Breast epithelium (tissue), 4 donors: Measurements from ENCODE around the gene ZBTB5. TPM values are rescaled to one million over a fixed set of nuclear protein-coding genes. Genes with fewer than 3 reads are reported as not detected.
"Not testable (repeated sequence)": the region's sequence is repeated elsewhere in the genome, so short reads cannot be mapped to it uniquely, and the experiment has no call there.

Experiments
- DNase-seq, 2 donors: peaks; one replicate each; pipeline ENCODE4 v3.0.0-alpha.2; 2019; ENCODE audit warnings: low spot score in 2 of 2
- H3K27ac ChIP-seq, 2 donors: fragments of 200-600 bp; sonication (generic) in 1 of 2; one replicate each; pipeline ENCODE4 v1.5.1; 2016 to 2019; ENCODE audit warnings: mild to moderate bottlenecking in 1 of 2
- H3K27me3 ChIP-seq, 2 donors: fragments of 200-600 bp; sonication (generic) in 1 of 2; one replicate each; pipeline versions ENCODE4 v1.5.1 to v1.6.0; 2017 to 2019; ENCODE audit warnings: control low read depth in 1 of 2, mild to moderate bottlenecking in 1 of 2
- H3K36me3 ChIP-seq: fragments of 200-600 bp; one replicate; pipeline ENCODE4 v1.5.1; 2019
- H3K4me1 ChIP-seq, 2 donors: fragments of 200-600 bp; sonication (generic); one replicate each; pipeline ENCODE4 v1.5.1; 2016 to 2019; ENCODE audit warnings: control low read depth in 1 of 2
- H3K4me3 ChIP-seq, 3 donors: fragments of 200-600 bp; sonication (generic); 1 replicate in 2 of 3; 2 replicates in 1 of 3; pipeline ENCODE4 v1.5.1; 2016 to 2019; ENCODE audit warnings: mild to moderate bottlenecking in 3 of 3, moderate library complexity in 2 of 3
- H3K9me3 ChIP-seq, 2 donors: fragments of 200-600 bp; sonication (generic) in 1 of 2; one replicate each; pipeline ENCODE4 v1.5.1; 2016 to 2019; ENCODE audit warnings: control low read depth in 1 of 2
- POLR2A ChIP-seq: fragments of 450-650 bp; IDR thresholded peaks from one replicate; pipeline ENCODE4 v1.6.1; 2016; ENCODE audit warnings: antibody characterized with exemption, mild to moderate bottlenecking, moderate library complexity
- POLR2AphosphoS5 ChIP-seq, 3 donors: sonication (generic); formaldehyde crosslinking; IDR thresholded peaks; one replicate each; pipeline ENCODE4 v1.6.1; 2017; ENCODE audit warnings: antibody characterized with exemption in 3 of 3
- intact Hi-C: fragments of 100-400 bp; cut with DNase I; formaldehyde crosslinking; loops from one replicate; pipeline ENCODE4 v1.15.1; 2023; ENCODE audit warnings: low total_unique reads
- total RNA-seq, 3 donors: library from RNA; depleted of rRNA; stranded (reverse); fragments of >200 nt; gene quantifications; one replicate each; pipeline ENCODE4 v1.1.0, GENCODE V29; 2016
- TF ChIP-seq, protein P1 (sequence below), 3 donors: fragments of 450-650 bp; IDR thresholded peaks; one replicate each; pipeline ENCODE4 v1.5.1; 2016 to 2017; ENCODE audit warnings: antibody characterized with exemption in 3 of 3, mild to moderate bottlenecking in 3 of 3, moderate library complexity in 3 of 3

Gene ZBTB5
- total RNA-seq, 3 donors from 2014 or later: 10.6 to 21.5 (median 14.7) TPM

DNA sequence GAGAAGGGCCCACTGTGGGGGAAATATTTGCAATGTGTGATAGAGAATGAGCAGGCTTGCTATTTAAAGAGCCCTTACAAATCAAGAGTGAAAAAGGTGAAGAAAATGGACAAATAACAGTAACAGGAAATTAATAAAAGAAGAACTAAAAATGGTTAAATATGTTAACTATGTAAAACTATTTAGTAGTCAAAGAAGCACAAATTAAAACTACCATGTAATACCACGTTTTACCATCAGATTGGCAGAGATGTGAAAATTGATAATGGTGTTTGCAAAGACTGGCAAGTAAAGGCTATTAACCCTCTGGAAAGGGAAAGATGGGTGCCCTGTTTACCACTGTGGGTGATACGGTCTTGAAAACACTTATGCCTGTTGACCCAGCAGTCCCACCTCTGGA is 65.9 kb downstream of the ZBTB5 start:
- no peaks in the 10 kb centered on the region for H3K27me3 ChIP-seq
- H3K36me3 ChIP-seq: no peaks in the 10 kb centered on the region
- no peak overlapping the region for H3K27ac ChIP-seq
- H3K4me3 ChIP-seq: no peak overlapping the region
- no peak for DNase-seq
- H3K9me3 ChIP-seq: no peaks in the 10 kb centered on the region
- intact Hi-C loops: no loop called here
- no peaks in the 10 kb centered on the region for H3K4me1 ChIP-seq
- TF ChIP-seq POLR2AphosphoS5 (IDR thresholded peaks at IDR 0.05) (no peak), POLR2A (no peak)
- TF ChIP-seq, protein P1, sequence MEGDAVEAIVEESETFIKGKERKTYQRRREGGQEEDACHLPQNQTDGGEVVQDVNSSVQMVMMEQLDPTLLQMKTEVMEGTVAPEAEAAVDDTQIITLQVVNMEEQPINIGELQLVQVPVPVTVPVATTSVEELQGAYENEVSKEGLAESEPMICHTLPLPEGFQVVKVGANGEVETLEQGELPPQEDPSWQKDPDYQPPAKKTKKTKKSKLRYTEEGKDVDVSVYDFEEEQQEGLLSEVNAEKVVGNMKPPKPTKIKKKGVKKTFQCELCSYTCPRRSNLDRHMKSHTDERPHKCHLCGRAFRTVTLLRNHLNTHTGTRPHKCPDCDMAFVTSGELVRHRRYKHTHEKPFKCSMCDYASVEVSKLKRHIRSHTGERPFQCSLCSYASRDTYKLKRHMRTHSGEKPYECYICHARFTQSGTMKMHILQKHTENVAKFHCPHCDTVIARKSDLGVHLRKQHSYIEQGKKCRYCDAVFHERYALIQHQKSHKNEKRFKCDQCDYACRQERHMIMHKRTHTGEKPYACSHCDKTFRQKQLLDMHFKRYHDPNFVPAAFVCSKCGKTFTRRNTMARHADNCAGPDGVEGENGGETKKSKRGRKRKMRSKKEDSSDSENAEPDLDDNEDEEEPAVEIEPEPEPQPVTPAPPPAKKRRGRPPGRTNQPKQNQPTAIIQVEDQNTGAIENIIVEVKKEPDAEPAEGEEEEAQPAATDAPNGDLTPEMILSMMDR (IDR thresholded peaks at IDR 0.05): no peak

GRCh38 chr9:37398464-37399025 is 66.7 kb downstream of the ZBTB5 start:
- no peaks in the 10 kb centered on the region for H3K36me3 ChIP-seq
- H3K9me3 ChIP-seq: no peaks in the 10 kb centered on the region
- intact Hi-C loops: no loop called here
- TF ChIP-seq, protein P1 (IDR thresholded peaks at IDR 0.05): no peak
- TF ChIP-seq POLR2AphosphoS5 (IDR thresholded peaks at IDR 0.05): no peak
- no peak for TF ChIP-seq POLR2A
- H3K27me3 ChIP-seq: no peaks in the 10 kb centered on the region
- no peaks in the 10 kb centered on the region for H3K4me1 ChIP-seq
- DNase-seq: no peak
- H3K4me3 ChIP-seq: no peak overlapping the region
- H3K27ac ChIP-seq: no peak overlapping the region

DNA sequence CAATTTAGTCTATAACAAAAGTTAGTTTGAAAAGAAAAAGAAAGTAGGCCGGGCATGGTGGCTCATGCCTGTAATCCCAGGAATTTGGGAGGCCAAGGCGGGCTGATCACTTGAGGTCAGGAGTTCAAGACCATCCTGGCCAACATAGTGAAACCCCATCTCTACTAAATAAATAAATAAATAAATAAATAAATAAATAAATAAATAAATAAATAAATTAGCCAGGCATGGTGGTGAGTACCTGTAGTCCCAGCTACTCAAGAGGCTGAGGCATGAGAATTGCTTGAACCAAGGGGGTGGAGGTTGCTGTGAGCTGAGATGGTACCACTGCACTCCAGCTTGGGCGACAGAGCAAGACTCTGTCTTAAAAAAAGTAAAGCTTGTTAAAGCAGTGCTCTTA is 67.3 kb downstream of the ZBTB5 start:
- H3K4me1 ChIP-seq, H3K9me3 ChIP-seq, H3K27me3 ChIP-seq, H3K36me3 ChIP-seq, H3K27ac ChIP-seq, intact Hi-C loops, DNase-seq, H3K4me3 ChIP-seq: not testable (repeated sequence)

DNA sequence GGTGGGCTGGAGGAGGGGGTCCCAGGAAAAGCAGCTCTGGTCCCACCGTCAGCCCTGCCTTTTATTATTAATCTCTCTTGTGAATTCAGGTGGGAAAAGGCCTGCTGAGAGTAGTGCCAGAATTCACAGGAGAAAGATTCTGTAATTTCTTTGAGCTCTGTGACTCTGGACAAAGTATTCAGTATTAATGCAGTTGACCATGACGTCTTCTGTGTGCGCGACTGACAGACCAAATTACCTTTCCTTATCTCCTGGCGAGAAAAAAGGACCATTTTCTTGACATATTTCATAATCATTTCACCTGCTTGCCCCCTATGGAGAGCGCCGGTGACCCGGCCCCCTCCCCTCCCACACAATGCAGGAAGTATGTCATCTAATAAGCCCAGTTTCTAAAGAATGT is 69.6 kb downstream of the ZBTB5 start:
- TF ChIP-seq POLR2A: no peak
- TF ChIP-seq, protein P1 (IDR thresholded peaks at IDR 0.05): no peak
- no peak for TF ChIP-seq POLR2AphosphoS5 (IDR thresholded peaks at IDR 0.05)
- intact Hi-C loops: no loop called here
- Histone ChIP-seq H3K36me3 (no peaks in the 10 kb centered on the region), H3K4me1 (no peaks in the 10 kb centered on the region), H3K27ac (no peak overlapping the region), H3K27me3 (no peaks in the 10 kb centered on the region), H3K9me3 (no peaks in the 10 kb centered on the region), H3K4me3 (no peak overlapping the region)
- DNase-seq: no peak

GRCh38 chr9:37395229-37395628 is 70.0 kb downstream of the ZBTB5 start:
- intact Hi-C loops: no loop called here

More at GRCh38 chr9:37395229-37395628, 70.0 kb downstream of the ZBTB5 start:
- no peak overlapping the region for H3K4me3 ChIP-seq
- H3K4me1 ChIP-seq: no peaks in the 10 kb centered on the region
- no peaks in the 10 kb centered on the region for H3K9me3 ChIP-seq
- H3K27ac ChIP-seq: no peak overlapping the region
- no peak for DNase-seq
- TF ChIP-seq POLR2AphosphoS5 (IDR thresholded peaks at IDR 0.05) (no peak), POLR2A (no peak)
- TF ChIP-seq, protein P1 (IDR thresholded peaks at IDR 0.05): no peak
- H3K36me3 ChIP-seq: no peaks in the 10 kb centered on the region
- H3K27me3 ChIP-seq: no peaks in the 10 kb centered on the region
